ENCODE results near the gene CKS1B. TPM values are rescaled to one million over a fixed set of nuclear protein-coding genes. Genes with fewer than 3 reads are reported as not detected.

The CKS1B gene
- total RNA-seq, 1 donor, result 23.2 TPM

DNA sequence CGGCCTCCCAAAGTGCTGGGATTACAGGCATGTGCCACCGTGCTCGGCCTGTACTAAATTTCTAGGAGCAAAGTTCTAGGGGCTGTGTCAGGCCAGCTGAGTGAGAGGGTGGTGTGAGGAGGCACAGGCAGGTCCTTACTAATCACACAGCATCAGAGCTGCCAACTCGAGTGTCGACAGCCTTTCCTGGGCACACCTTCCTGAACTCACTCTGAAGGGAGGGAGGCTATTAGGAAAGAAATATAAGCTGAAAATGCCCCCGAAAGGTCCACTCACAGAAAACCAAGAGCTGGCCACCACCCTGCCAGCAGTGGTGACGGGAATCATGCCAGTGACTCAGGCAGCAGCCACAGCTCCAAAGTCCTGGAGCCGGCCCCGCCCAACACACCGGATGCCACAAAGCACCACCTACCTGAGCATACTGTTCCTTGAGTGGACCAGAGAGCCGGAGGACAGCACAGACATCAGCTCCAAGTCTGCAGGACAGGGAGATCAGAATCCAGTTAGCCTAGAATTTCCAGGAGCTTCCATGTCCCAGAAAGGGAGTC lies 42.5 kb upstream of the CKS1B start:
- Histone ChIP-seq H3K27ac (ENCODE audit: low read depth, low read length) (no peak overlapping the region), H3K4me1 (ENCODE audit: insufficient read depth, low read length) (peaks cover 7% of the 10 kb centered on the region), H4K20me1 (ENCODE audit: insufficient read depth, low read length) (no peaks in the 10 kb centered on the region), H3K4me2 (ENCODE audit: insufficient read depth, low read length) (no peak overlapping the region), H2AFZ (ENCODE audit: low read length) (no peak overlapping the region), H3K9me3 (ENCODE audit: low read depth, low read length) (no peaks in the 10 kb centered on the region), H3K27me3 (ENCODE audit: insufficient read depth, low read length) (no peaks in the 10 kb centered on the region), H3K4me3 (ENCODE audit: insufficient read depth, low read length) (no peak overlapping the region), H3K36me3 (ENCODE audit: insufficient read depth, low read length) (peaks cover 3% of the 10 kb centered on the region), H3K79me2 (ENCODE audit: insufficient read depth, low read length) (peaks cover 9% of the 10 kb centered on the region)
- peak; percentile 58 for DNase-seq (ENCODE audit: insufficient read length, low spot score, missing footprints)
- TF ChIP-seq, protein P1, sequence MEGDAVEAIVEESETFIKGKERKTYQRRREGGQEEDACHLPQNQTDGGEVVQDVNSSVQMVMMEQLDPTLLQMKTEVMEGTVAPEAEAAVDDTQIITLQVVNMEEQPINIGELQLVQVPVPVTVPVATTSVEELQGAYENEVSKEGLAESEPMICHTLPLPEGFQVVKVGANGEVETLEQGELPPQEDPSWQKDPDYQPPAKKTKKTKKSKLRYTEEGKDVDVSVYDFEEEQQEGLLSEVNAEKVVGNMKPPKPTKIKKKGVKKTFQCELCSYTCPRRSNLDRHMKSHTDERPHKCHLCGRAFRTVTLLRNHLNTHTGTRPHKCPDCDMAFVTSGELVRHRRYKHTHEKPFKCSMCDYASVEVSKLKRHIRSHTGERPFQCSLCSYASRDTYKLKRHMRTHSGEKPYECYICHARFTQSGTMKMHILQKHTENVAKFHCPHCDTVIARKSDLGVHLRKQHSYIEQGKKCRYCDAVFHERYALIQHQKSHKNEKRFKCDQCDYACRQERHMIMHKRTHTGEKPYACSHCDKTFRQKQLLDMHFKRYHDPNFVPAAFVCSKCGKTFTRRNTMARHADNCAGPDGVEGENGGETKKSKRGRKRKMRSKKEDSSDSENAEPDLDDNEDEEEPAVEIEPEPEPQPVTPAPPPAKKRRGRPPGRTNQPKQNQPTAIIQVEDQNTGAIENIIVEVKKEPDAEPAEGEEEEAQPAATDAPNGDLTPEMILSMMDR (IDR thresholded peaks at IDR 0.05; ENCODE audit: extremely low read depth, low read depth, low read length), result no peak

DNA sequence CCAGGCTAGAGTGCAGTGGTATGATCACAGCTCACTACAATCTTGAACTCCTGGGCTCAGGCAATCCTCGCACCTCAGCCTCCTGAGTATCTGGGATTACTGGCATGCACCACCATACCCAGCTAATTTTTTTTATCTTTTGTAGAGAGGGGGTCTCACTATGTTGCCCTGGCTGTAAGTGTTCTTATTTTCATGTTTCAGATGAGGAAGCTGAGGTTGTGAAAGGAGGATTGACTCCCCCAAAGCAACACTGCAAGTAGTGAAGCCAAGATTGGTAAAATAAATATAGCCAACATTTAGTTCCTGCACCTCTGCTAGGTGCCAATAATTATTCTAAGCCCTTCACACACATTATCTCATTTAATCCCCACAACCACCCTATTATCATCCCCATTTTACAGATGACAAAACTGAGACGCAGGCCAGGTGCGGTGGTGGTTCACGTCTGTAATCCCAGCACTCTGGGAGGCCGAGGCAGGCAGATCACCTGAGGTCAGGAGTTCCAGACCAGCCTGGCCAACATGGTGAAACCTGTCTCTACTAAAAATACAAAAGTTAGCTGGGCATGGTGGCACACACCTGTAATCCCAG lies 40.0 kb upstream of the CKS1B start:
- Histone ChIP-seq H3K4me3 (ENCODE audit: insufficient read depth, low read length) (no peak overlapping the region), H3K36me3 (ENCODE audit: insufficient read depth, low read length) (no peaks in the 10 kb centered on the region), H3K27ac (ENCODE audit: low read depth, low read length) (no peak overlapping the region), H3K79me2 (ENCODE audit: insufficient read depth, low read length) (peaks cover 9% of the 10 kb centered on the region), H3K9me3 (ENCODE audit: low read depth, low read length) (no peaks in the 10 kb centered on the region), H4K20me1 (ENCODE audit: insufficient read depth, low read length) (no peaks in the 10 kb centered on the region), H2AFZ (ENCODE audit: low read length) (no peak overlapping the region), H3K4me2 (ENCODE audit: insufficient read depth, low read length) (no peak overlapping the region), H3K27me3 (ENCODE audit: insufficient read depth, low read length) (no peaks in the 10 kb centered on the region), H3K4me1 (ENCODE audit: insufficient read depth, low read length) (peaks cover 15% of the 10 kb centered on the region)
- TF ChIP-seq, protein P1 (IDR thresholded peaks at IDR 0.05; ENCODE audit: extremely low read depth, low read depth, low read length), result no peak
- no peak for DNase-seq (ENCODE audit: insufficient read length, low spot score, missing footprints)

DNA sequence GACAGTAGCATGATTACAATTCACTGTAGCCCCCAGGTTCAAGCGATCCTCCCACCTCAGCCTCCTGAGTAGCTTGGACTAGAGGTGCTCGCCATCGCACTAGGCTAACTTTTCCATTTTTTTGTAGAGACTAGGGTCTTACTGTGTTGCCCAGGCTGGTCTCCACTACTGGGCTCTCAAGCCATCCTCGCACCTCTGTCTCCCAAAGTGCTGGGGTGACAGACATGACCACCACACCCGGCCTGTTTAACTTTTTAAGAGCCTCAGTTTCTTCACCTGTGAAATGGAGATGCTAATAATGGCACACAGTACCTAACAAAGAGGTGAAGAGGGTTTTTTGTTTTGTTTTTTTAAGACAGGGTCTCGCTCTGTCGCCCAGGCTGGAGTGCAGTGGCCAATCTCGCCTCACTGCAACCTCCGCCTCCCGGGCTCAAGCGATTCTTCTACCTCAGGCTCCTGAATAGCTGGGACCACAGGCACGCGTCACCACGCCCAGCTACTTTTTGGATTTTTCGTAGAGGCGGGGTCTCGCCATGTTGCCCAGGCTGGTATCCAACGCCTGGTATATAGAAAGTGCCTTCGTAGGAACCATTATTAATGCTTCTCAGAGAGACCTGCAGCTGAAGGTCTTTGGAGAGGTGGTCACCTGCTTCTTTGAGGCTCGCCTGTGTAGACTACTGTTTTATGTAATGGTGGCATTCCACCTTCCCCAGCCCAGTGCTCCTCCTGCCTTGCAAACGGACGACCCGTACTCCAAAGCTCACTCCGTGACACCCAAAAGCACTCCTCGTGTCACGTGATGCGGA lies 38.5 kb upstream of the CKS1B start:
- Histone ChIP-seq H2AFZ (ENCODE audit: low read length) (peak overlapping the region; percentile 100), H3K4me3 (ENCODE audit: insufficient read depth, low read length) (peak overlapping the region; percentile 98), H3K27ac (ENCODE audit: low read depth, low read length) (peak overlapping the region; percentile 99), H3K9me3 (ENCODE audit: low read depth, low read length) (no peaks in the 10 kb centered on the region), H3K4me1 (ENCODE audit: insufficient read depth, low read length) (peaks cover 15% of the 10 kb centered on the region), H4K20me1 (ENCODE audit: insufficient read depth, low read length) (no peaks in the 10 kb centered on the region), H3K36me3 (ENCODE audit: insufficient read depth, low read length) (no peaks in the 10 kb centered on the region), H3K27me3 (ENCODE audit: insufficient read depth, low read length) (no peaks in the 10 kb centered on the region), H3K4me2 (ENCODE audit: insufficient read depth, low read length) (peak overlapping the region; percentile 99), H3K79me2 (ENCODE audit: insufficient read depth, low read length) (peaks cover 9% of the 10 kb centered on the region)
- peak; percentile 19 for DNase-seq (ENCODE audit: insufficient read length, low spot score, missing footprints)
- TF ChIP-seq, protein P1 (IDR thresholded peaks at IDR 0.05; ENCODE audit: extremely low read depth, low read depth, low read length), result no peak

DNA sequence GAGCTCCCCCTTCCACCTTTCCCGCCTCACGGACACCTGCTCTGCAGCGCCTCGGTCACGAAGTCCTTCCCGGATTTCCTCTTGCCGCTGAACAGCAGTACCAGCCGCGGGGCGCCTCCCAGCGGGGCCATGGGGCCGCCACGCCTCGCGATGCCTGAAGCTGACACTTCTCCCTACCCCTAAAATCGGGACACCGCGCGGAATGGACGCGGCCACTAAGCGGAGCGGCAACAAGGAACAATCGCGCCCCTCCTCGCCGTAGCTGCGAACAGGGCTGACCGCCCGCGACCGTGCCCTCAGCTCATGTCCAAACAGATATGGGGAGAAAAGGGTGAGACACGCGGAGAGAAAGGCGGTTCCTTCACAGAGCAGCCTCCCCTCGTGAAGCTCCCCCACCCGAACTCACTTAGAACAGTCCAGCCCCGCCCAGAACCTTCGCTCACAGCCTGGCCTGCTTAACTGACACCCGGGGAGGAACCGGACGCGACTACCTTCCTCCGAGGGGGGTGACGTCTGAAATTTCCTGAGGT lies 37.9 kb upstream of the CKS1B start, which contains the start of gene PMVK:
PMVK (minus strand) TSS at position 165 of the 530 bp plus-strand sequence; CDS start at position 131, 34 bp downstream.
- Histone ChIP-seq H3K9me3 (ENCODE audit: low read depth, low read length) (no peaks in the 10 kb centered on the region), H4K20me1 (ENCODE audit: insufficient read depth, low read length) (no peaks in the 10 kb centered on the region), H3K4me3 (ENCODE audit: insufficient read depth, low read length) (peak within 1 kb of the TSS; percentile 98), H3K27ac (ENCODE audit: low read depth, low read length) (peak within 1 kb of the TSS; percentile 99), H3K4me2 (ENCODE audit: insufficient read depth, low read length) (peak within 1 kb of the TSS; percentile 99), H3K27me3 (ENCODE audit: insufficient read depth, low read length) (no peaks in the 10 kb centered on the region), H2AFZ (ENCODE audit: low read length) (peak within 1 kb of the TSS; percentile 100), H3K36me3 (ENCODE audit: insufficient read depth, low read length) (no peaks in the 10 kb centered on the region), H3K79me2 (ENCODE audit: insufficient read depth, low read length) (peaks cover 9% of the 10 kb centered on the region), H3K4me1 (ENCODE audit: insufficient read depth, low read length) (peaks cover 15% of the 10 kb centered on the region)
- peak; percentile 98 for DNase-seq (ENCODE audit: insufficient read length, low spot score, missing footprints)
- TF ChIP-seq, protein P1 (IDR thresholded peaks at IDR 0.05; ENCODE audit: extremely low read depth, low read depth, low read length), result peak; percentile 18
